AG09309 (cell line): ENCODE results near the gene MST1.

Source experiments
- DNase-seq: peaks from one replicate; pipeline ENCODE4 v3.0.0-alpha.2; 2010; ENCODE audit warnings: low read depth
- H3K4me3 ChIP-seq: 2 replicates; pipeline ENCODE4 v1.5.1; 2011; ENCODE audit warnings: mild to moderate bottlenecking, low read depth, low read length, moderate library complexity; ENCODE audit not compliant: control insufficient read depth
- CTCF ChIP-seq: IDR thresholded peaks from 2 replicates; pipeline ENCODE4 v1.5.1; 2011; ENCODE audit warnings: mild to moderate bottlenecking, low read depth, low read length, inconsistent platforms; ENCODE audit not compliant: insufficient read depth, control insufficient read depth; ENCODE audit errors: missing control alignments

The MST1 gene

GRCh38 chr3:49658711-49659110, 30.6 kb downstream of the MST1 start:
- DNase-seq: no peak
- no peak overlapping the region for H3K4me3 ChIP-seq
- TF ChIP-seq CTCF: no peak

- no peak for TF ChIP-seq CTCF
- no peak overlapping the region for H3K4me3 ChIP-seq
- no peak for DNase-seq
Measured at GRCh38 chr3:49657208-49657915, 31.9 kb downstream of the MST1 start.

- DNase-seq: no peak
- peak; percentile 27 for TF ChIP-seq CTCF
- H3K4me3 ChIP-seq: no peak overlapping the region
Measured at GRCh38 chr3:49656541-49657112, 32.6 kb downstream of the MST1 start.

- H3K4me3 ChIP-seq: no peak overlapping the region
- no peak for DNase-seq
- no peak for TF ChIP-seq CTCF
Measured at GRCh38 chr3:49655731-49656285, 33.5 kb downstream of the MST1 start.

- DNase-seq: no peak
- TF ChIP-seq CTCF: no peak
- H3K4me3 ChIP-seq: no peak overlapping the region
Measured at GRCh38 chr3:49654955-49655556, 34.2 kb downstream of the MST1 start.

GRCh38 chr3:49654176-49654825, 35.0 kb downstream of the MST1 start:
- TF ChIP-seq CTCF: no peak
- no peak for DNase-seq
- H3K4me3 ChIP-seq: no peak overlapping the region
